SH-SY5Y (cell line): ENCODE measurements around the gene ACOT6.

Experiments used
- GATA2 ChIP-seq: IDR thresholded peaks from 2 replicates; pipeline ENCODE4 v1.6.1; 2011; ENCODE audit warnings: mild to moderate bottlenecking, low read depth, low read length
- GATA3 ChIP-seq: IDR thresholded peaks from 2 replicates; pipeline ENCODE4 v1.6.1; 2011; ENCODE audit warnings: low read depth, mild to moderate bottlenecking, low read length, moderate library complexity

DNA sequence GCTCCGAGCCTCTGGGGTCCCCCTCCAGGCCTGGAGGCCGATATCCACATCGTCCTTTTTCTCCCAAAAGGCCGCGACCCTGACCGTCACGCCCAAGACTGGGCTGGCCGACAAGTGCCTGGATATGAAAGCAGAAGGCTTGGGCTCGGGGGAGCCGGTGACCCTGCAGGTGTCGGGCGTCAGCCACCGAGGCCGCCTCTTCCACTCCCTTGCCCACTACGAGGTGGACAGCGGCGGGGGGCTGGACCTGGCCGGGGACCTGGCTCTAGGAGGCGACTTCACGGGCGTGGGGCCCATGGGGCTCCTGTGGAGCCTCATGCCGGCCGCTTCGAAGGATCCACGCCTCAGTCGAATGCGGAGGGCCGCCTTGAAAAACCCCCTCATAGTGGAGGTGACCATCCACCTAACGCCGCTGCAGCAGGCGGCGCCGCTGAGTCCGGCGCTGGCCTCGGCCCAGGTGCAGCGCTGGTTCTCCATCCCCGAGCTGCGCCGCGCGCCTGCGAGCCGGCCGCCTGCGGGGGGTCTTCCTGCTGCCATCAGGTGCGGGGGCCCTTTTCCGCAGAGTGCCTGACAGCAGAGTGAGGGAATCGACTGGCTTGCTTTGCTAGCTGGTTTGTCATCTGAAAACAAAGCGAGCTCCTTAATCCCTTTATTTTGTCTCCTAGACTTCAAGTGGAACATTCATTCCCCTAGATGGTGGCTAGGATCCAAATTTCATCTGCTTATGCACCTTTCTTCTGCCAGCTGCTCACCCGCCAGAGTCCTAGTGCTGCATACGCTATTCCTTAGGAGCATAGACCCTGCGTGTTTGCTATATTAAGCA is 21.9 kb downstream of the ACOT6 start:
- TF ChIP-seq GATA2 (no peak), GATA3 (no peak)
